Lower leg skin (tissue), 3 donors: ENCODE measurements around the gene GPR141.

ENCODE experiments used
- CTCF ChIP-seq, 3 donors: fragments of 450-650 bp; IDR thresholded peaks; one replicate each; pipeline ENCODE4 v1.5.1; 2016; ENCODE audit warnings: antibody characterized with exemption in 3 of 3, mild to moderate bottlenecking in 3 of 3, moderate library complexity in 2 of 3
- POLR2A ChIP-seq, 2 donors: fragments of 450-650 bp; IDR thresholded peaks; one replicate each; pipeline ENCODE4 v1.6.1; 2016 to 2017; ENCODE audit warnings: antibody characterized with exemption in 2 of 2, mild to moderate bottlenecking in 1 of 2, moderate library complexity in 1 of 2

- no peak for TF ChIP-seq CTCF (IDR thresholded peaks at IDR 0.05)
- TF ChIP-seq POLR2A (IDR thresholded peaks at IDR 0.05) = no peak
Observed at GRCh38 chr7:37768611-37769010, 85.0 kb downstream of the GPR141 start.
